ENCODE measurements around the gene TPST2.

Gene TPST2

DNA sequence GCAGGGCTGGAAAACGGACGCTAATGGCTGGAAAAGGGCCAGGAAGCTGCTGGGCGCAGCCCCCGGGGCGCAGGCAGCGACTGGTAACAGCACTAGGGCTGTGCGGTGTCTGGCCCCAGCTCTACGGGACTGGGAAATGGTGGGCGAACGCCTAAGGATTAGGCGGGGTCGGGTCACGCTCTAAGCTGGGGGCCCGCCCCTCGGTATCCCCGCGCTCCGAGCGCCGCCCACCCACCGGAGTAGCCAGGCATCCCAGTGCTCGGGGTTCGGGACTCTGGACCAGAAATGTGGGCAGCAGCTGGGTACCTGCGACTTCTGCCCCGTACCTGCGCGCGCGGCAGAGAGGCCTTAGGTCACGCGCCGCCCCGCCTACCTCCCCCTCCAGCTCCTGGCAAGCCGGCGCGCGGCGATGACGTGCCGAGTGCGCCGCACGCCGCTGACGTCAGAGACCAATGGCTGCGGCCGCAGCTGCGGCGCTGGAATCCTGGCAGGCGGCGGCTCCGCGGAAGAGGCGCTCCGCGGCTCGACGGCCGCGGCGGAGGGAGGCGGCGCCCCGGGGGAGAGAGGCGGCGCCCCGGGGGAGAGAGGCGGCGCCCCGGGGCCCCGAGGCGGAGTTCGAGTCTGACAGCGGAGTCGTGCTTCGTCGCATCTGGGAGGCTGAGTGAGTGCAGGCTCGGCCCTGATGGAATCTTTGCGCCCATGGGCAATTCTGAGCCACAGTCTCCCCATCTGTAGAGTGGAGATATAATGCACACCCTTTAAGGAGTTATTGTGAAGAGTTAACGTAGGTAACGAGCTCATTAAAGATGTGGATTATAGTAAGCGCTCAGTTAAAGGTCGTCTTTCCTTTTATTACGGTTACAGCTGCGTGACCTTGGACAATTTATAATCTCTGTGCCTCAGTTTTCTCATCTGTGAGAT, 106.2 kb downstream of the TPST2 start, which contains the start of the genes HPS4 and SRRD:
TSS of gene HPS4 (minus strand) at position 345 of the 921 bp plus-strand sequence. CDS start 2,021 bp downstream, outside the sequence.
TSS of gene SRRD (plus strand) at position 439 of the 921 bp plus-strand sequence. CDS start at position 453, 14 bp downstream.
- Histone ChIP-seq H3K9me3 (no peaks in the 10 kb centered on the region), H3K27me3 (no peaks in the 10 kb centered on the region), H3K4me2 (peak within 1 kb of the TSS; percentile 94), H3K4me1 (peaks cover 51% of the 10 kb centered on the region), H3K4me3 (peak within 1 kb of the TSS; percentile 90), H3K27ac (peak within 1 kb of the TSS; percentile 98), H3K36me3 (peaks cover 2% of the 10 kb centered on the region), H4K20me1 (no peaks in the 10 kb centered on the region), H3K9ac (peak within 1 kb of the TSS; percentile 100)
- no peak for TF ChIP-seq Cebpa-rat (IDR thresholded peaks at IDR 0.05)

DNA sequence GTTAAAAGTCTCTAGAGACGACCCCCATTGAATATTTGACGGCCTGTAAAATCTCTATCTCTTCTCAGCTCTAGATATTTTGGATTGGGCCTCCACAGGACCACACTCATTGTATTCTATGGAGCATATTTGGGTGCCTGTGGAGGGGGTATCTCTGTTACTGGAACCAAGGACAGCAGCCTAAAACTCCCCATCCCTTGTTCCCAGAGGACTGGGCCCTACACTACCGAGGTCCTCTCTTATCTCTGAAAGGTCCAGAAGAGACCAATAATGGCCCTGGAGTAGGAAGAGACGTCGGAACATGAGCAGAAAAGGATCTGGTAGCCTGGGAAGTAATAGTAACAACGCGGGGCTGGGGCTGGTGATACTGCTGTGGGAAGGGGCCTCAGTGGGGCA, 106.9 kb downstream of the TPST2 start:
- Histone ChIP-seq H3K4me3 (peak overlapping the region; percentile 90), H3K4me2 (peak overlapping the region; percentile 94), H3K4me1 (peaks cover 44% of the 10 kb centered on the region), H3K9me3 (no peaks in the 10 kb centered on the region), H3K9ac (peak overlapping the region; percentile 100), H3K27ac (peak overlapping the region; percentile 98), H4K20me1 (no peaks in the 10 kb centered on the region), H3K27me3 (no peaks in the 10 kb centered on the region), H3K36me3 (peaks cover 4% of the 10 kb centered on the region)
- TF ChIP-seq Cebpa-rat (IDR thresholded peaks at IDR 0.05), result no peak

DNA sequence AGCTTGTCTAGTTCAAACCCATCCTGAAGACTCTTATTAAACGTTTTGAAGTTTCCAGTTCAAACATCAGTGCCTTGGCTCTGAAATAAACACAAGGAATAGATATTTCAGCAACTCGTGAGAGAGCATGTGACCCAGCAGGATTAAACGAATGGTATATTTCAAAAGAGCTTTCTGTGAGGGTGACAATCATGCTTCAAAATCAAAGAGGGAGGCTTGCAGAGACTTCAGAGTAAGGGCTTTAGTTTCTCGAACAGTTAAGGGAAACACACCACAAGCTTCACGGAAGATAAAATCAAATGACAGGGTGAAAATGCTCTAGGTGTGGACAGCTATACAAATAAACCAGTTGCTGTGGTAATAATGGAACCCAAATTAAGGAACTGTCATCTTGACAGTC, 107.8 kb downstream of the TPST2 start:
- Histone ChIP-seq H3K27ac (peak overlapping the region; percentile 98), H3K4me2 (peak overlapping the region; percentile 94)

DNA sequence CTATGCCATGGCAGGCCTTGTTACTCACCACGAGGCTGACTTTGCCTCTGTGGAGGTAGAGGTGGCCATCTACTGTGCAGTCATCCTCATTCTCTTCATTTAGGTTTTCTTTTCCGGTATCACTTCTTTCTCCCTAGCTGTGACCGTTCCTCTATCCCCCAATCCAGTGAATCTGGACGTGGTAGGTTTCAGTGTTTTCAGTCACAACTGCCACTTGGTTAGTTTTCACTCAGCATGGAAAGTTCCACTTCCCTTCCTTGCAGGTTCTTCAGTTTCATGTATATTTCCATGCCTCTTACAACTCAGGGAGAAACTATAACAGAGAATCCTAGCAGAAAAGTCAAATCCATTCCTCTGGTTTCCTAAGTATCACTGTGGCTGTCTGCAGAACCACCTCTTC, 108.2 kb downstream of the TPST2 start:
- no peaks in the 10 kb centered on the region for H3K9me3 ChIP-seq
- H3K4me3 ChIP-seq, result peak overlapping the region; percentile 90
- no peaks in the 10 kb centered on the region for H4K20me1 ChIP-seq
- H3K9ac ChIP-seq, result peak overlapping the region; percentile 100
- peak overlapping the region; percentile 98 for H3K27ac ChIP-seq
- peaks cover 17% of the 10 kb centered on the region for H3K36me3 ChIP-seq
- no peak for TF ChIP-seq Cebpa-rat (IDR thresholded peaks at IDR 0.05)
- peak overlapping the region; percentile 94 for H3K4me2 ChIP-seq
- H3K4me1 ChIP-seq, result peaks cover 31% of the 10 kb centered on the region
- no peaks in the 10 kb centered on the region for H3K27me3 ChIP-seq

More for the DNA sequence above, 107.8 kb downstream of the TPST2 start:
- Histone ChIP-seq H3K4me1 (peaks cover 36% of the 10 kb centered on the region), H3K36me3 (peaks cover 13% of the 10 kb centered on the region), H4K20me1 (no peaks in the 10 kb centered on the region), H3K27me3 (no peaks in the 10 kb centered on the region), H3K4me3 (peak overlapping the region; percentile 90), H3K9ac (peak overlapping the region; percentile 100), H3K9me3 (no peaks in the 10 kb centered on the region)
- no peak for TF ChIP-seq Cebpa-rat (IDR thresholded peaks at IDR 0.05)

DNA sequence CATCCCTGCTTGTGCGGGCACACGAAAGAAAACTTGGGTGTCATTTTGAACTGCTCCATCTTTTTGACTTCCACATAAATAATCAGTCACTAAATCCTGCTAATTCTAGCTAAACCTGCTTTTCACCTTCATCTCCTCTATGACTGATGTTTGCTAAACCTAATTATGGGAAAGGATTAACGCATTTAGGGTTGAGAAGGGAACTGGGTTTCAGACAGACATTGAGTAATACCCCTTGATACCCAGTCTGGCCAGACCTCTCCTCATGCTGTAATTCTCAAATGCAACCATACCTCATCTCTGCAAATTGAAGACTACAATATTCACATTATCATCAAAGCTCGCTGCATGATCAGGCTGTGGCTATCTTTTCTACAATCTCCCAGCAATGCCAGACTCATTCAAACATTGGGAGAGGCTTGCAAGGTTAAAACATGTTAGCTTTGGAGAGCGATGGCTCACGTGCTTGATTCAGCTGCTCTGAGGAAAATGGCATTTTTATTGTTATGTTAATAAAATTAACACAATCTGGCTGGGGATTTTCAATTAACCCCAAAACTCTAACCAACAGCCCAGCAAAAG, 108.7 kb downstream of the TPST2 start:
- Histone ChIP-seq H3K9ac (peak overlapping the region; percentile 100), H3K4me1 (peaks cover 26% of the 10 kb centered on the region), H3K27me3 (no peaks in the 10 kb centered on the region), H3K9me3 (no peaks in the 10 kb centered on the region), H4K20me1 (no peaks in the 10 kb centered on the region), H3K36me3 (peaks cover 22% of the 10 kb centered on the region), H3K27ac (peak overlapping the region; percentile 98), H3K4me3 (peak overlapping the region; percentile 90), H3K4me2 (peak overlapping the region; percentile 94)
- TF ChIP-seq Cebpa-rat (IDR thresholded peaks at IDR 0.05), result no peak

DNA sequence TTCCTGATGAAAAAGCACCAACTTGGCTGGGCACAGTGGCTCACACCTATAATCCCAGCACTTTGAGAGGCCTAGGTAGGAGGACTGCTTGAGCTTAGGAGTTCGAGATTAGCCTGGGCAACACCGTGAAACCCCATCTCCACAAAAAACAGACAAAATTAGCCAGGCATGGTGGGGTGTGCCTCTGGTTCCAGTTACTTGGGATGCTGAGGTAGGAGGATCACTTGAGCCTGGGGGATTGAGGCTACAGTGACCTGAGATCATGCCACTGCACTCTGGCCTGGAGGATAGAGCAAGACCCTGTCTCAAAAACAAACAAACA, 109.4 kb downstream of the TPST2 start:
- Histone ChIP-seq H4K20me1 (no peaks in the 10 kb centered on the region), H3K36me3 (peaks cover 29% of the 10 kb centered on the region), H3K9ac (peak overlapping the region; percentile 100), H3K9me3 (no peaks in the 10 kb centered on the region), H3K4me3 (peak overlapping the region; percentile 90), H3K4me1 (peaks cover 20% of the 10 kb centered on the region), H3K27me3 (no peaks in the 10 kb centered on the region), H3K27ac (peak overlapping the region; percentile 98), H3K4me2 (peak overlapping the region; percentile 94)
- TF ChIP-seq Cebpa-rat (IDR thresholded peaks at IDR 0.05), result no peak

DNA sequence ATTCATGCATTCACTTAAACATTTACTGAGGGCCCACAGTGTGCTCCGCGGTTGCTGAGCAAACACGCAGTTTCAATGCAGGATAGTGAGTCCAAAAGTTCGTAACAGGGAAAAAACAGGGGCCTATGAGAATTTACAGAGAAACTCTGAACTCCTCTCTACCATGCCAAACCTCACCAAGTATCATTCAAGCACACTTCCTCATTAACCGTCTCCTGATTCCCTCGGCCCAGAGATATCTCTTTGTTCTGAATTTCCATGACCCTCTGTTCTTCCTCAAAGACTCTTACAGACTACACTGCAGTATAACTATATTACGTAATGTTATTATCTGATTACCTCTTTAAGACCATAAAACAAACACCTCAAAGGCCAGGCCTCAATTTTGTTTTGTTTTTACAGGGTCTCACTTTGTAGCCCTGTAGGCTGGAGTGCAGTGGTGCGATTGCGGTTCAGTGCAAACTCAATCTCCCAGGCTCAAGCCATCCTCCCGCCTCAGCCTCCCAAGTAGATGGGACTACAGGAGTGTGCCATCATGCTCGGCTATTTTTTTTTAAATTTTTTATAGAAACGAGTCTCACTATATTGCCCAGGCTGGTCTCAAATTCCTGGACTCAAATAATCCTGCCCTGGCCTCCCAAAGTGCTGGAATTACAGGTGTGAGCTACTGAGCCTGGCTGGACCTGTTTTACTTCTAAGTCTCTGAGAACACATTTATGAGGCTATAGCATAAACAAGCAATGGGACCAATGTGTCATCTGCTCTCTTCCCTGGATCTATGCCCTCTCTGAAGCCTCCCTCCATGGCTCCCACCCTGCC, 109.9 kb downstream of the TPST2 start:
- Histone ChIP-seq H3K4me2 (peak overlapping the region; percentile 94), H3K4me3 (peak overlapping the region; percentile 90), H4K20me1 (peaks cover 2% of the 10 kb centered on the region; the same call in 1 of the 2 replicates), H3K36me3 (peaks cover 34% of the 10 kb centered on the region), H3K27ac (peak overlapping the region; percentile 98), H3K27me3 (no peaks in the 10 kb centered on the region), H3K9ac (peak overlapping the region; percentile 100), H3K4me1 (peaks cover 14% of the 10 kb centered on the region), H3K9me3 (no peaks in the 10 kb centered on the region)
- TF ChIP-seq Cebpa-rat (IDR thresholded peaks at IDR 0.05), result peak; percentile 54; the same call in 1 of the 2 replicates

DNA sequence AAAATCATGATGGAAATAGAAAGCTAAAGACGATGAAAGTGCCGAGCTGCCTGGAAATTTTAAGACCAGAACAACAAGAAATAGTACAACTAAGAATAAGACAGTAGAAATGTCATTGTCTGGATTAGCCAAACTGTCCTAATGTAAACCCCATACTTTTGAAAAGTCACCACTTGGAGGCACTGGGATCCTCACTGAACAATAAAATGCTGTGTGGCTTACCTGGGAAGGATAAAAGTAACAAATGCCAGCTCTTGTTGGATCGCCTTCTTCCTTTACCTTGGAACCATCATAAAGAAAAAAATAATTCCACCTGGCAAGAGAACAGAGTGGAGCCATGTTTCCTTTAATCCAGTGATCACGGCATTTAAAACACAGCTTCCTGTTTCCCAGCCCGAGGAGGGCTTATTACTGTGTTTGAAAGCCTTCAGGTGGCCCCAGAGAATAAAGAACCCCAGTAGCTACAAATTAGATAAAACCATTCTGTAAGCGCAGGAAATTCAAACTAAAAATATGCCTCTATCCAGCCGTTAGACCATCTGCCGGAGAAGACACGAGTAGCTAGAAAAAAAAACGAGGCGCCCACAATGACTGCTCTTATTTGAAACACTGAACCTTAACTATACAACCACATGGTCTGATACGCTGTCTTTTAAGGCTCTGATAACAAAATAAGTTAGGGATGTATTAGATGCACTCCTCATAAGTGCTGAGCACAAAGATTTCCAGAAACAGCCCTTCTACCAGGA, 110.7 kb downstream of the TPST2 start:
- Histone ChIP-seq H4K20me1 (peaks cover 10% of the 10 kb centered on the region), H3K27me3 (no peaks in the 10 kb centered on the region), H3K4me3 (peak overlapping the region; percentile 90), H3K36me3 (peaks cover 42% of the 10 kb centered on the region), H3K4me2 (peak overlapping the region; percentile 94), H3K9ac (peak overlapping the region; percentile 100), H3K27ac (peak overlapping the region; percentile 98), H3K9me3 (no peaks in the 10 kb centered on the region), H3K4me1 (peaks cover 9% of the 10 kb centered on the region)
- TF ChIP-seq Cebpa-rat (IDR thresholded peaks at IDR 0.05), result no peak

DNA sequence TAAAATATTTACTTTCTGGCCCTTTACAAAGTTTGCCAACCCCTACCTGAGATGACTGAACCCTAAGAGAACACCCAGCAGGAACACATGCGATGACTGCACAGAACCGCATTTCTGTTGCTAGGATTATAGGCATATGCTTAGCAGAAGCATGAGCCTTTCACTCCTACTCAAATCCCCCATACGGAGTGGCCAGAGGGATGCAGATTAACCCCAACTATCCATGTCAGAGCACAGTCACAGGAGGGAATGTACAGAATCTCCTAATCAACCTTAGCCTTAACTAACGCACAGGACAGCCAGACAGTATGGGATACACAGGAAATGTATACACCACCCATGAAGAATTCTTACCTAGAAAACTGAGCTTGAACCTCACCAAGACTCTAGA, 112.6 kb downstream of the TPST2 start:
- Histone ChIP-seq H3K27ac (peak overlapping the region; percentile 98), H3K4me2 (peak overlapping the region; percentile 94), H3K4me1 (peaks cover 22% of the 10 kb centered on the region), H3K4me3 (peak overlapping the region; percentile 90), H3K9ac (peak overlapping the region; percentile 100), H3K27me3 (no peaks in the 10 kb centered on the region), H3K9me3 (no peaks in the 10 kb centered on the region), H4K20me1 (peaks cover 28% of the 10 kb centered on the region), H3K36me3 (peaks cover 61% of the 10 kb centered on the region)
- no peak for TF ChIP-seq Cebpa-rat (IDR thresholded peaks at IDR 0.05)
